Peyer's patch (tissue), 4 donors: Measurements from ENCODE around the gene SPACDR.

Source experiments
- CTCF ChIP-seq, 6 experiments: fragments of 450-650 bp in 4 of 6; fragments of 200-600 bp in 2 of 6; sonication (generic) in 1 of 6; IDR thresholded peaks; one replicate each; pipeline ENCODE4 v1.5.1; 2017 to 2019; ENCODE audit warnings: antibody characterized with exemption in 6 of 6, mild to moderate bottlenecking in 3 of 6, moderate library complexity in 1 of 6
- POLR2A ChIP-seq, 2 donors: fragments of 450-650 bp; IDR thresholded peaks; one replicate each; pipeline ENCODE4 v1.5.1; 2017; ENCODE audit warnings: antibody characterized with exemption in 2 of 2, mild to moderate bottlenecking in 2 of 2, moderate library complexity in 2 of 2

- TF ChIP-seq CTCF (IDR thresholded peaks at IDR 0.05) (no peak), POLR2A (IDR thresholded peaks at IDR 0.05) (no peak)
Observed at GRCh38 chr7:100496509-100496908, 32.4 kb upstream of the SPACDR start.
